HG02571 (cell line): Measurements from ENCODE around the gene OR2S2.
"Not testable (repeated sequence)": the region's sequence is repeated elsewhere in the genome, so short reads cannot be mapped to it uniquely, and the experiment has no call there.

Experiments
- ATAC-seq: cut with Tn5 transposase; IDR thresholded peaks from one replicate; pipeline ENCODE4 v1.9.1; 2021; ENCODE audit warnings: mild to moderate bottlenecking, moderate library complexity; ENCODE audit not compliant: unreplicated experiment

OR2S2 gene

GRCh38 chr9:35934069-35934468 lies 23.9 kb downstream of the OR2S2 start:
- not testable (repeated sequence) for ATAC-seq

- no peak for ATAC-seq
Observed at GRCh38 chr9:35933550-35934067, 24.3 kb downstream of the OR2S2 start.

GRCh38 chr9:35932735-35933134 lies 25.2 kb downstream of the OR2S2 start:
- ATAC-seq, result no peak

GRCh38 chr9:35930989-35931388 lies 27.0 kb downstream of the OR2S2 start:
- no peak for ATAC-seq

GRCh38 chr9:35930521-35930920 lies 27.4 kb downstream of the OR2S2 start:
- no peak for ATAC-seq

- no peak for ATAC-seq
Observed at GRCh38 chr9:35929453-35929718, 28.6 kb downstream of the OR2S2 start.

- no peak for ATAC-seq
Observed at GRCh38 chr9:35928591-35929452, 29.1 kb downstream of the OR2S2 start.

- ATAC-seq, result no peak
Observed at GRCh38 chr9:35923927-35924763, 33.8 kb downstream of the OR2S2 start.

- no peak for ATAC-seq
Observed at GRCh38 chr9:35923598-35923926, 34.4 kb downstream of the OR2S2 start.

- no peak for ATAC-seq
Observed at GRCh38 chr9:35920051-35920620, 37.8 kb downstream of the OR2S2 start.

GRCh38 chr9:35919212-35920008 lies 38.5 kb downstream of the OR2S2 start:
- ATAC-seq, result no peak

- no peak for ATAC-seq
Observed at GRCh38 chr9:35918780-35919179, 39.2 kb downstream of the OR2S2 start.

GRCh38 chr9:35917261-35917660 lies 40.7 kb downstream of the OR2S2 start:
- ATAC-seq, result no peak

GRCh38 chr9:35915681-35916294 lies 42.2 kb downstream of the OR2S2 start:
- ATAC-seq, result no peak

- no peak for ATAC-seq
Observed at GRCh38 chr9:35914301-35914807, 43.6 kb downstream of the OR2S2 start.

- ATAC-seq, result not testable (repeated sequence)
Observed at GRCh38 chr9:35913429-35913828, 44.5 kb downstream of the OR2S2 start.

- no peak for ATAC-seq
Observed at GRCh38 chr9:35912791-35913400, 45.1 kb downstream of the OR2S2 start.

GRCh38 chr9:35911690-35912089 lies 46.3 kb downstream of the OR2S2 start:
- ATAC-seq, result no peak

GRCh38 chr9:35910613-35911359 lies 47.2 kb downstream of the OR2S2 start:
- ATAC-seq, result no peak
